Astrocyte (in vitro differentiated cells and primary cell): Measurements from ENCODE around the gene ESYT3. TPM values are rescaled to one million over a fixed set of nuclear protein-coding genes. Genes with fewer than 3 reads are reported as not detected.
A peak's percentile ranks its signal among the peaks of the same experiment; 100 is the strongest.

ENCODE experiments used
- DNase-seq: peaks from one replicate; pipeline ENCODE4 v3.0.0-alpha.2; 2010; ENCODE audit warnings: low read depth
- FAIRE-seq: peaks from 2 replicates; lab custom pipeline; 2011; peaks lifted over from hg19 to GRCh38; lab: Jason Lieb, UNC
- H2AFZ ChIP-seq: 2 replicates; pipeline ENCODE4 v1.6.0; 2012; ENCODE audit warnings: low read depth, low read length, inconsistent platforms
- H3K27ac ChIP-seq: 2 replicates; pipeline ENCODE4 v1.5.1; 2011; ENCODE audit warnings: low read depth, low read length, inconsistent platforms
- H3K27me3 ChIP-seq: 2 replicates; pipeline ENCODE4 v1.6.0; 2011; ENCODE audit warnings: low read length, inconsistent platforms; ENCODE audit not compliant: insufficient read depth
- H3K36me3 ChIP-seq: 2 replicates; pipeline ENCODE4 v1.5.1; 2011; ENCODE audit warnings: low read length, inconsistent platforms; ENCODE audit not compliant: insufficient read depth
- H3K4me1 ChIP-seq: 2 replicates; pipeline ENCODE4 v1.5.1; 2011; ENCODE audit warnings: low read length, inconsistent platforms; ENCODE audit not compliant: insufficient read depth
- H3K4me2 ChIP-seq: 2 replicates; pipeline ENCODE4 v1.6.0; 2012; ENCODE audit warnings: low read length, inconsistent platforms
- H3K4me3 ChIP-seq: 2 replicates; pipeline ENCODE4 v1.5.1; 2011; ENCODE audit warnings: low read depth, mild to moderate bottlenecking, low read length, inconsistent platforms; ENCODE audit not compliant: insufficient read depth
- H3K79me2 ChIP-seq: 2 replicates; pipeline ENCODE4 v1.6.0; 2012; ENCODE audit warnings: mild to moderate bottlenecking, low read length, inconsistent platforms; ENCODE audit not compliant: insufficient read depth
- H3K9ac ChIP-seq: 2 replicates; pipeline ENCODE4 v1.6.0; 2012; ENCODE audit warnings: mild to moderate bottlenecking, low read length, inconsistent platforms
- H3K9me3 ChIP-seq: 2 replicates; pipeline ENCODE4 v1.5.1; 2012; ENCODE audit warnings: low read depth, mild to moderate bottlenecking, low read length, inconsistent platforms; ENCODE audit not compliant: insufficient read depth
- H4K20me1 ChIP-seq: 2 replicates; pipeline ENCODE4 v1.6.0; 2012; ENCODE audit warnings: low read length, inconsistent platforms; ENCODE audit not compliant: insufficient read depth
- H3K27ac Mint-ChIP-seq: one replicate; pipeline ENCODE4 v1.8.0; 2021; ENCODE audit warnings: mild to moderate bottlenecking, mixed read lengths; ENCODE audit not compliant: unreplicated experiment
- H3K27me3 Mint-ChIP-seq: one replicate; pipeline ENCODE4 v1.8.0; 2021; ENCODE audit warnings: low read depth, mixed read lengths; ENCODE audit not compliant: unreplicated experiment
- H3K36me3 Mint-ChIP-seq: one replicate; pipeline ENCODE4 v1.8.0; 2021; ENCODE audit warnings: low read depth, mixed read lengths; ENCODE audit not compliant: unreplicated experiment
- H3K4me1 Mint-ChIP-seq: one replicate; pipeline ENCODE4 v1.8.0; 2021; ENCODE audit warnings: low read depth, mixed read lengths; ENCODE audit not compliant: unreplicated experiment
- H3K4me3 Mint-ChIP-seq: one replicate; pipeline ENCODE4 v1.8.0; 2021; ENCODE audit warnings: mild to moderate bottlenecking, moderate library complexity, mixed read lengths; ENCODE audit not compliant: unreplicated experiment
- H3K9me3 Mint-ChIP-seq: one replicate; pipeline ENCODE4 v1.8.0; 2021; ENCODE audit warnings: mild to moderate bottlenecking, mixed read lengths; ENCODE audit not compliant: unreplicated experiment
- EZH2 ChIP-seq: IDR thresholded peaks from 2 replicates; pipeline ENCODE4 v1.6.1; 2012; ENCODE audit warnings: mild to moderate bottlenecking, low read length, inconsistent platforms; ENCODE audit not compliant: insufficient read depth
- total RNA-seq: library from RNA; stranded (reverse); gene quantifications from 2 replicates; pipeline ENCODE4 v1.2.1, GENCODE V29; 2021
- TF ChIP-seq, protein P1 (sequence below): IDR thresholded peaks from 2 replicates; pipeline ENCODE4 v1.5.1; 2011; ENCODE audit warnings: low read depth, mild to moderate bottlenecking, inconsistent platforms, low read length, moderate library complexity; ENCODE audit not compliant: insufficient read depth

The ESYT3 gene
- total RNA-seq, 1 donor from 2014 or later = 2.0 TPM

DNA sequence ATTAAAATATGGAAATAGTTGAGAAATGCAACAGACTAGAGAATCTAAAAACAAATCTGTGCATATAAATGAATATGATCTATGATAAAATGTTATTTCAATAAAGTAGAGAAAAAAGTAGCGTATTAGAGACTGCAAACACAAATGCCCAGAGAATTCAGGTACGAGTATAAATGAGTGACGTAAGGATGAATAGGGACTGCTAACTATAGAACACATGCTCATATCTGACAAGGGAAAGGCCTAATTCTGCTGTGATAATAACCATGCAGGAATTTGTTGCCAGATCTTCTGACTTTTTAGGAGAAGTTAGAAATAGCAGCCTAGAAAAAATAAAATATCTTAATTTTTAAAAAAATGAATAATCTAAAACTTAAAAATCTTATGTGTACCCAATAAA is 73.1 kb downstream of the ESYT3 start:
- no peak overlapping the region for H3K27ac ChIP-seq
- no peaks in the 10 kb centered on the region for H3K9me3 Mint-ChIP-seq
- H3K4me3 ChIP-seq = no peak overlapping the region
- no peaks in the 10 kb centered on the region for H3K4me1 ChIP-seq
- no peaks in the 10 kb centered on the region for H3K79me2 ChIP-seq
- TF ChIP-seq EZH2 = no peak
- TF ChIP-seq, protein P1, sequence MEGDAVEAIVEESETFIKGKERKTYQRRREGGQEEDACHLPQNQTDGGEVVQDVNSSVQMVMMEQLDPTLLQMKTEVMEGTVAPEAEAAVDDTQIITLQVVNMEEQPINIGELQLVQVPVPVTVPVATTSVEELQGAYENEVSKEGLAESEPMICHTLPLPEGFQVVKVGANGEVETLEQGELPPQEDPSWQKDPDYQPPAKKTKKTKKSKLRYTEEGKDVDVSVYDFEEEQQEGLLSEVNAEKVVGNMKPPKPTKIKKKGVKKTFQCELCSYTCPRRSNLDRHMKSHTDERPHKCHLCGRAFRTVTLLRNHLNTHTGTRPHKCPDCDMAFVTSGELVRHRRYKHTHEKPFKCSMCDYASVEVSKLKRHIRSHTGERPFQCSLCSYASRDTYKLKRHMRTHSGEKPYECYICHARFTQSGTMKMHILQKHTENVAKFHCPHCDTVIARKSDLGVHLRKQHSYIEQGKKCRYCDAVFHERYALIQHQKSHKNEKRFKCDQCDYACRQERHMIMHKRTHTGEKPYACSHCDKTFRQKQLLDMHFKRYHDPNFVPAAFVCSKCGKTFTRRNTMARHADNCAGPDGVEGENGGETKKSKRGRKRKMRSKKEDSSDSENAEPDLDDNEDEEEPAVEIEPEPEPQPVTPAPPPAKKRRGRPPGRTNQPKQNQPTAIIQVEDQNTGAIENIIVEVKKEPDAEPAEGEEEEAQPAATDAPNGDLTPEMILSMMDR = no peak
- no peak overlapping the region for H3K27ac Mint-ChIP-seq
- no peaks in the 10 kb centered on the region for H3K9me3 ChIP-seq
- H3K27me3 ChIP-seq = no peaks in the 10 kb centered on the region
- H3K36me3 ChIP-seq = no peaks in the 10 kb centered on the region
- H3K9ac ChIP-seq = no peak overlapping the region
- no peaks in the 10 kb centered on the region for H3K36me3 Mint-ChIP-seq
- H4K20me1 ChIP-seq = no peaks in the 10 kb centered on the region
- H2AFZ ChIP-seq = no peak overlapping the region
- H3K27me3 Mint-ChIP-seq = no peaks in the 10 kb centered on the region
- no peak for FAIRE-seq
- no peak overlapping the region for H3K4me2 ChIP-seq
- no peak for DNase-seq
- no peak overlapping the region for H3K4me3 Mint-ChIP-seq
- no peaks in the 10 kb centered on the region for H3K4me1 Mint-ChIP-seq

DNA sequence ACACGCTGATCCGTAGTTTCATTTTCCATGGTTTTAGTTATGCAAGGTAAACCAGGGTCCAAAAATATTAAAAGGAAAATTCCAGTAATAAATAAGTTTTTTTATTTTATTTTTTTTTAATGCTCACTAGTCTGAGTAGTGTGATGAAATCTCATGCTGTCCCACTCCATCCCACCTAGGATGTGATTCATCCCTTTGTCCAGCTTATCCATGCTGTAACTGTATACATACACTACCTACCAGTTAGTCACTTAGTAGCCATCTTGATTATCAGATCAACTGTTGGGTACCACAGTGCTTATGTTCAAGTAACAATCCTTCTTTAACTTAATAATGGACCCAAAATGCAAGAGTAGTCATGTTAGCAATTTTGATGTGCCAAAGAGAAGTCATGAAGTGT is 75.2 kb downstream of the ESYT3 start:
- H3K4me3 Mint-ChIP-seq = no peak overlapping the region
- TF ChIP-seq EZH2 = no peak
- TF ChIP-seq, protein P1 = no peak

DNA sequence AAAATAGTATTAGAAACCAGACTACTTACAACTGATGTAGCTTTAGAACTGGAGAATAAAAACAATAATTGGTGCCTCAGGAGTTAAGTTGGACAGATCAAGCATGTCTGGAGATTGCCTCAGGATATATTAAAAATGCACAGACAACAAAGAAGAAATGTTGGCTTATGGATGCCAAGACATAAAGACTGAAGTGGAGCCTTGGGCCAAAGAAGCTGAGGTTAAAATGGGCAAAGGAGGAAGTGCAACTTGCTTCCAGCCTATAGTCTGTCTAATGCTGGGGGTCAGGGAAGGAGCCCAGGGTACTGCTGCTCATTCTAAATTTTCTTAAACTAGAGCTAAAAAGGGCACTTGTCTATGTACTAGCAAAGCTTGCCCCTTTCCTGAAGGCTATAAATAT is 77.5 kb downstream of the ESYT3 start:
- Histone ChIP-seq H3K27me3 (no peaks in the 10 kb centered on the region), H3K27ac (no peak overlapping the region), H3K4me2 (no peak overlapping the region), H3K79me2 (no peaks in the 10 kb centered on the region), H3K4me3 (no peak overlapping the region), H3K9me3 (no peaks in the 10 kb centered on the region), H3K9ac (no peak overlapping the region), H3K4me1 (no peaks in the 10 kb centered on the region), H4K20me1 (no peaks in the 10 kb centered on the region), H3K36me3 (no peaks in the 10 kb centered on the region), H2AFZ (no peak overlapping the region)
- H3K4me3 Mint-ChIP-seq = no peak overlapping the region
- FAIRE-seq (no peak), DNase-seq (no peak)
- peaks cover 7% of the 10 kb centered on the region for H3K36me3 Mint-ChIP-seq
- TF ChIP-seq EZH2 = no peak
- TF ChIP-seq, protein P1 = no peak
- peaks cover 5% of the 10 kb centered on the region for H3K4me1 Mint-ChIP-seq
- H3K27ac Mint-ChIP-seq = no peak overlapping the region
- H3K9me3 Mint-ChIP-seq = peaks cover 5% of the 10 kb centered on the region
- no peaks in the 10 kb centered on the region for H3K27me3 Mint-ChIP-seq

More for the DNA sequence above, 75.2 kb downstream of the ESYT3 start:
- no peaks in the 10 kb centered on the region for H4K20me1 ChIP-seq
- no peak overlapping the region for H3K4me2 ChIP-seq
- H2AFZ ChIP-seq = no peak overlapping the region
- no peak for FAIRE-seq
- H3K9me3 ChIP-seq = no peaks in the 10 kb centered on the region
- Mint-ChIP-seq H3K27me3 (no peaks in the 10 kb centered on the region), H3K27ac (no peak overlapping the region), H3K4me1 (peaks cover 5% of the 10 kb centered on the region), H3K36me3 (peaks cover 2% of the 10 kb centered on the region), H3K9me3 (no peaks in the 10 kb centered on the region)
- no peaks in the 10 kb centered on the region for H3K79me2 ChIP-seq
- H3K4me1 ChIP-seq = no peaks in the 10 kb centered on the region
- no peak overlapping the region for H3K9ac ChIP-seq
- no peak overlapping the region for H3K4me3 ChIP-seq
- no peaks in the 10 kb centered on the region for H3K36me3 ChIP-seq
- peak; percentile 1 for DNase-seq
- no peak overlapping the region for H3K27ac ChIP-seq
- H3K27me3 ChIP-seq = no peaks in the 10 kb centered on the region
